Gastroesophageal sphincter (tissue), 4 donors: ENCODE results near the gene CPT1C. TPM values are rescaled to one million over a fixed set of nuclear protein-coding genes. Genes with fewer than 3 reads are reported as not detected.

Experiments used
- ATAC-seq: fragments of 150-250 bp; one replicate; pipeline ENCODE4 v1.9.1; 2016; ENCODE audit warnings: mild to moderate bottlenecking, moderate library complexity
- H3K27ac ChIP-seq, 4 donors: fragments of 200-600 bp; sonication (generic) in 3 of 4; 1 replicate in 3 of 4; 2 replicates in 1 of 4; pipeline ENCODE4 v1.5.1; 2016 to 2019
- H3K27me3 ChIP-seq: fragments of 200-600 bp; sonication (generic); one replicate; pipeline ENCODE4 v1.5.1; 2019
- H3K36me3 ChIP-seq, 2 donors: fragments of 200-600 bp; sonication (generic); one replicate each; pipeline ENCODE4 v1.5.1; 2019; ENCODE audit warnings: control low read depth in 1 of 2
- H3K4me1 ChIP-seq, 3 donors: fragments of 200-600 bp; sonication (generic); 1 replicate in 2 of 3; 2 replicates in 1 of 3; pipeline ENCODE4 v1.5.1; 2016 to 2019; ENCODE audit warnings: control low read depth in 2 of 3
- H3K4me3 ChIP-seq, 2 donors: fragments of 200-600 bp; sonication (generic); one replicate each; pipeline ENCODE4 v1.5.1; 2019; ENCODE audit warnings: mild to moderate bottlenecking in 1 of 2, moderate library complexity in 1 of 2
- H3K9me3 ChIP-seq, 3 donors: fragments of 200-600 bp; sonication (generic); one replicate each; pipeline ENCODE4 v1.5.1; 2017 to 2019; ENCODE audit warnings: control low read depth in 2 of 3
- EP300 ChIP-seq: sonication (generic); formaldehyde crosslinking; IDR thresholded peaks from one replicate; pipeline ENCODE4 v1.6.1; 2017; ENCODE audit warnings: antibody characterized with exemption, mild to moderate bottlenecking
- POLR2A ChIP-seq, 2 donors: fragments of 450-650 bp; IDR thresholded peaks; one replicate each; pipeline ENCODE4 v1.6.1; 2017; ENCODE audit warnings: antibody characterized with exemption in 2 of 2, mild to moderate bottlenecking in 2 of 2, moderate library complexity in 1 of 2
- POLR2AphosphoS5 ChIP-seq: sonication (generic); formaldehyde crosslinking; IDR thresholded peaks from one replicate; pipeline ENCODE4 v1.6.1; 2017; ENCODE audit warnings: antibody characterized with exemption
- WGBS, 2 donors: methylation state at CpG; one replicate each; pipeline ENCODE4 v1.1.5; 2018; ENCODE audit warnings: low coverage in 1 of 2; 5-methylcytosine and 5-hydroxymethylcytosine counted together
- total RNA-seq, 4 donors: library from RNA; depleted of rRNA; stranded (reverse); fragments of >200 nt; gene quantifications; one replicate each; pipeline ENCODE4 v1.1.0, GENCODE V29; 2016
- TF ChIP-seq, protein P1 (sequence below), 4 experiments: fragments of 200-600 bp in 2 of 4; fragments of 450-650 bp in 2 of 4; sonication (generic) in 1 of 4; IDR thresholded peaks; one replicate each; pipeline ENCODE4 v1.5.1; 2017 to 2019; ENCODE audit warnings: antibody characterized with exemption in 4 of 4, mild to moderate bottlenecking in 2 of 4, moderate library complexity in 2 of 4

The CPT1C gene
- total RNA-seq, 4 donors from 2014 or later: 2.0 to 3.0 (median 2.6) TPM

DNA sequence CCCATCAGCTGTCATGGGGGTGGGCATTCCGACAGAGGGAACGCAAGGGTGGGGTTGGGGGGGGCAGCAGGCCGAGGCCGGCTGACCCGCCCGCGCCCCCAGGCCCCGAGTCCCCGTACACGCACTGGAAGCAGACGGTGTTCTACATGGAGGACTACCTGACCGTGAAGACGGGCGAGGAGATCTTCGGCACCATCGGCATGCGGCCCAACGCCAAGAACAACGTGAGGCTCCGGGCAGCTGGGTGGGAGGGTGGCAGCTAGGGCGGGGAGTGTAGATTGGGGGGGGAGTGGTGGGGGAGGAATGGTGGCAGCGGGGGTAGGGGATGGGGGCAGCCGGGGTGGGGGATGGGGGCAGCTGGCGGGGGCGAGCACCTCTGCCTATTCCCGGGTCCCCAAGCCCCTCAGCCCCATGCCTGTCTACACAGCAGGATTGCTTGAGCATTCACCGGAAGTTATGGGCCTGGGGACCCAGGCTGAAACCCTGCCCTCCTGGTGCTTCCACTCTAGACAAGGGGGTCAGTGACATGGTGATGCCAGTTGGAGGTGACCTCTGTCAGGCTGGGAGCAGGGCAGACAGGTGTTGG lies 4.3 kb upstream of the CPT1C start:
- H3K27me3 ChIP-seq: peaks cover 31% of the 10 kb centered on the region
- H3K36me3 ChIP-seq: peaks cover 0 to 71% of the 10 kb centered on the region in 2 donors
- peak overlapping the region in 2 of 4 donors; percentile 36 to 49 for H3K27ac ChIP-seq
- H3K4me3 ChIP-seq: peak overlapping the region in 1 of 2 donors; percentile 52
- peaks cover 0 to 34% (median 22%) of the 10 kb centered on the region in 3 donors for H3K4me1 ChIP-seq
- no peak for ATAC-seq
- 90% methylated on average over 15 of the region's 27 CpGs; no CpG with 5 or more reads in 1 of the 2 donors for WGBS, 2 donors
- no peak for TF ChIP-seq POLR2AphosphoS5
- TF ChIP-seq, protein P1, sequence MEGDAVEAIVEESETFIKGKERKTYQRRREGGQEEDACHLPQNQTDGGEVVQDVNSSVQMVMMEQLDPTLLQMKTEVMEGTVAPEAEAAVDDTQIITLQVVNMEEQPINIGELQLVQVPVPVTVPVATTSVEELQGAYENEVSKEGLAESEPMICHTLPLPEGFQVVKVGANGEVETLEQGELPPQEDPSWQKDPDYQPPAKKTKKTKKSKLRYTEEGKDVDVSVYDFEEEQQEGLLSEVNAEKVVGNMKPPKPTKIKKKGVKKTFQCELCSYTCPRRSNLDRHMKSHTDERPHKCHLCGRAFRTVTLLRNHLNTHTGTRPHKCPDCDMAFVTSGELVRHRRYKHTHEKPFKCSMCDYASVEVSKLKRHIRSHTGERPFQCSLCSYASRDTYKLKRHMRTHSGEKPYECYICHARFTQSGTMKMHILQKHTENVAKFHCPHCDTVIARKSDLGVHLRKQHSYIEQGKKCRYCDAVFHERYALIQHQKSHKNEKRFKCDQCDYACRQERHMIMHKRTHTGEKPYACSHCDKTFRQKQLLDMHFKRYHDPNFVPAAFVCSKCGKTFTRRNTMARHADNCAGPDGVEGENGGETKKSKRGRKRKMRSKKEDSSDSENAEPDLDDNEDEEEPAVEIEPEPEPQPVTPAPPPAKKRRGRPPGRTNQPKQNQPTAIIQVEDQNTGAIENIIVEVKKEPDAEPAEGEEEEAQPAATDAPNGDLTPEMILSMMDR (IDR thresholded peaks at IDR 0.05): no peak
- no peak for TF ChIP-seq EP300
- TF ChIP-seq POLR2A (IDR thresholded peaks at IDR 0.05): no peak
- H3K9me3 ChIP-seq: no peaks in the 10 kb centered on the region

DNA sequence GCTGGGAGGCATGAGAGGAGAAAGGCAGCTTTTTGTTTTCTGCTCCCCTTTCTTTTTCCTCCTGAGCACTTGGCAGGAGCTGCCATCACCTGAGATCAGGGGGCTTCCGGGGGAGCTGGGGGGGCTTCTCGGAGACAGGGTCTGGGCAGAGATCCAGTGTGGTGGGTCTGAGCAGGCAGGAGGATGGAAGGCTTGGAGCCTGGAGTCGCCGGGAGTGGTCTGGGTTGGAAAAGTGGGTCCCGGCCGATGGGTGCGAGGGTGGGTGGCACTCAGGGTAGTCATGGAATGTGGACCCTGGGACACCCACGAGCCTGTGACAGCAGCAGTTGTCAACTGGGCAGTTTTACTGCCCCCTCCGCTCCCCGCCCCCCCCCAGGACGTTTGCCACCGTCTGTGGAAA lies 3.8 kb upstream of the CPT1C start:
- Histone ChIP-seq H3K27ac (peak overlapping the region in 2 of 4 donors; percentile 36 to 49), H3K27me3 (peaks cover 37% of the 10 kb centered on the region), H3K9me3 (no peaks in the 10 kb centered on the region), H3K36me3 (peaks cover 0 to 66% of the 10 kb centered on the region in 2 donors), H3K4me1 (peaks cover 0 to 37% (median 24%) of the 10 kb centered on the region in 3 donors), H3K4me3 (peak overlapping the region in 1 of 2 donors; percentile 52)
- TF ChIP-seq POLR2A (IDR thresholded peaks at IDR 0.05): no peak
- no peak for TF ChIP-seq POLR2AphosphoS5
- no peak for TF ChIP-seq EP300
- TF ChIP-seq, protein P1 (IDR thresholded peaks at IDR 0.05): no peak
- 40% methylated on average over 1 of the region's 12 CpGs; no CpG with 5 or more reads in 1 of the 2 donors for WGBS, 2 donors
- no peak for ATAC-seq

DNA sequence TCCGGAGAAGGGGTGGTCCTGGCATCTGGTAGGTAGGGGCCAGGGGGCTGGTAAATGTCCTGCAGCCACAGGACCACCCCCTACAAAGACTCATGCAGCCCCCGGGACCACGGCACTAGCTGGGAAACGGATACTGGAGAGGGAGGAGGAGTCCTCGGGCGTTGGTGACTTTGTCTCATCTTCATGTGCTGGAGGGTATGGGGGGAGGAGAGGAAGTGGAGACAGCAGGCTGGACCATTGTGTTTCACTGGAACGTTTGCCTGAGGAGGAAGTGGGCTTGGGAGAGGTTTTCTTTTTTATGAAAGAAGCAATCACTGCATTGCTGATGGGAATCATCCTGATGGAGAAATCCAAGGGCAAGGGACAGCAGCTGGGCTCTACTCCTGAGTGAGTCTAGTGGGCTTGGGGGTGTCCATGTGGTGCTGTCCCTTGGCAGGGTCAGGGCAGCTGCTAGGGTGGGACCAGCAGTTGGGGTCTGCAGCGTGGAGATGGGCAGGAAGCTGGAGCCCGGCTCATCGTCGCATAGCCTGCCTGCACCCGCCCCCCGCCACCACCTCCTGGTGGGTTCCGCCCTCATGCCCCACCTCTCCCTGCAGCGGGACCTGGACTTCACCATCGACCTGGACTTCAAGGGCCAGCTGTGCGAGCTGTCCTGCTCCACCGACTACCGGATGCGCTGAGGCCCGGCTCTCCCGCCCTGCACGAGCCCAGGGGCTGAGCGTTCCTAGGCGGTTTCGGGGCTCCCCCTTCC lies 3.2 kb upstream of the CPT1C start:
- Histone ChIP-seq H3K27me3 (peaks cover 37% of the 10 kb centered on the region), H3K27ac (peak overlapping the region in 3 of 4 donors; percentile 54 to 71 (median 62)), H3K4me1 (peaks cover 0 to 37% (median 24%) of the 10 kb centered on the region in 3 donors), H3K36me3 (peaks cover 0 to 60% of the 10 kb centered on the region in 2 donors), H3K4me3 (peak overlapping the region in 1 of 2 donors; percentile 52), H3K9me3 (no peaks in the 10 kb centered on the region)
- WGBS, 2 donors: 48 to 51% methylated on average over 2 to 11 of the region's 26 CpGs
- ATAC-seq: no peak
- TF ChIP-seq POLR2A (IDR thresholded peaks at IDR 0.05) (no peak), EP300 (no peak), POLR2AphosphoS5 (no peak)
- TF ChIP-seq, protein P1 (IDR thresholded peaks at IDR 0.05): no peak

DNA sequence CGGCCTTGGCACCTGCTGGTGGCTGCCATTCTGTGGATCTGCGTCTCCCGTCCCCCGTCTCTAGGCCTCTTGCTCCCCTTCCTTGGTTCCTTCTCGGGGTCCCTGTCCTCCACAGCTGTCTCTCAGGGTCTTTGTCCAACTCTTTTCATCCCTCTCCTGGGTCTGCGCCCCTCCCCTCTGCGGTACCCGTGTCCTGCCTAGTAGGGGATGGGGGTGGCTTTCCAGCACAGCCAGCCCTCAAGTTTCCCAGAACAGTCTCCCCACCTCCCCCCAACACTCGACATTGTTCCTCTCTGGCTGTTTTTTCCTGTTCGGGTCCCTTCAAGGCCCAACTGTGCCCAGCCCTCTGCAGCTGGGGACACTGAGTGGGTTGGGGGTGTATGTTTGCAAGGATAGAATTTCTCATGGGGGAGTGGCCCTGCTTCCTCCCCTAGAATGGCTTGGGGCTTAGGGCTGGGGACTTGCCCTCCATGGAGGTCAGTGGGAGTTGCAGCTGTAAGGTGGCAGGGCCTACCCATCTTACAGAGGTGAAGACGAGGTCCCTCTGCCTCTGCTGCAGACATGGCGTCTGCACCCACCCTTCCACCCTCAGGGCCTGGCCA lies 2.3 kb upstream of the CPT1C start:
- Histone ChIP-seq H3K36me3 (peaks cover 0 to 51% of the 10 kb centered on the region in 2 donors), H3K4me1 (peaks cover 0 to 37% (median 24%) of the 10 kb centered on the region in 3 donors), H3K9me3 (no peaks in the 10 kb centered on the region), H3K4me3 (peak overlapping the region in 1 of 2 donors; percentile 52), H3K27ac (peak overlapping the region in 3 of 4 donors; percentile 62 to 72 (median 71)), H3K27me3 (peaks cover 37% of the 10 kb centered on the region)
- no peak for ATAC-seq
- TF ChIP-seq POLR2AphosphoS5 (no peak), POLR2A (IDR thresholded peaks at IDR 0.05) (no peak), EP300 (no peak)
- TF ChIP-seq, protein P1 (IDR thresholded peaks at IDR 0.05): no peak
- 78 to 80% methylated on average over 1 to 9 of the region's 12 CpGs for WGBS, 2 donors
